GM19372 (cell line): ENCODE results near the gene TCP11L2.

Source experiments
- ATAC-seq: cut with Tn5 transposase; IDR thresholded peaks from one replicate; pipeline ENCODE4 v1.9.1; 2021; ENCODE audit warnings: mild to moderate bottlenecking, low read depth, moderate library complexity; ENCODE audit not compliant: unreplicated experiment

TCP11L2 gene

GRCh38 chr12:106386813-106387535 lies 84.4 kb downstream of the TCP11L2 start:
- no peak for ATAC-seq

- ATAC-seq, result no peak
These were observed 85.4 kb downstream of the TCP11L2 start for GRCh38 chr12:106387848-106388377.

- no peak for ATAC-seq
These were observed 86.6 kb downstream of the TCP11L2 start for GRCh38 chr12:106389151-106389550.

GRCh38 chr12:106392759-106393158 lies 90.2 kb downstream of the TCP11L2 start:
- no peak for ATAC-seq
